Measurements from ENCODE around the gene SPAG8.

GRCh38 chr9:35832814-35833213 lies 20.8 kb upstream of the SPAG8 start:
- TF ChIP-seq CTCF (conservative IDR thresholded peaks at IDR 0.05) (no peak), EZH2 (IDR thresholded peaks at IDR 0.05; ENCODE audit: low read depth) (no peak)

Data from PC-9 (cell line).